ENCODE measurements around the gene TMEM170A. TPM values are rescaled to one million over a fixed set of nuclear protein-coding genes. Genes with fewer than 3 reads are reported as not detected.
A peak's percentile ranks its signal among the peaks of the same experiment; 100 is the strongest.

Gene TMEM170A
- total RNA-seq, 1 experiment from 2014 or later, result 45.6 TPM

DNA sequence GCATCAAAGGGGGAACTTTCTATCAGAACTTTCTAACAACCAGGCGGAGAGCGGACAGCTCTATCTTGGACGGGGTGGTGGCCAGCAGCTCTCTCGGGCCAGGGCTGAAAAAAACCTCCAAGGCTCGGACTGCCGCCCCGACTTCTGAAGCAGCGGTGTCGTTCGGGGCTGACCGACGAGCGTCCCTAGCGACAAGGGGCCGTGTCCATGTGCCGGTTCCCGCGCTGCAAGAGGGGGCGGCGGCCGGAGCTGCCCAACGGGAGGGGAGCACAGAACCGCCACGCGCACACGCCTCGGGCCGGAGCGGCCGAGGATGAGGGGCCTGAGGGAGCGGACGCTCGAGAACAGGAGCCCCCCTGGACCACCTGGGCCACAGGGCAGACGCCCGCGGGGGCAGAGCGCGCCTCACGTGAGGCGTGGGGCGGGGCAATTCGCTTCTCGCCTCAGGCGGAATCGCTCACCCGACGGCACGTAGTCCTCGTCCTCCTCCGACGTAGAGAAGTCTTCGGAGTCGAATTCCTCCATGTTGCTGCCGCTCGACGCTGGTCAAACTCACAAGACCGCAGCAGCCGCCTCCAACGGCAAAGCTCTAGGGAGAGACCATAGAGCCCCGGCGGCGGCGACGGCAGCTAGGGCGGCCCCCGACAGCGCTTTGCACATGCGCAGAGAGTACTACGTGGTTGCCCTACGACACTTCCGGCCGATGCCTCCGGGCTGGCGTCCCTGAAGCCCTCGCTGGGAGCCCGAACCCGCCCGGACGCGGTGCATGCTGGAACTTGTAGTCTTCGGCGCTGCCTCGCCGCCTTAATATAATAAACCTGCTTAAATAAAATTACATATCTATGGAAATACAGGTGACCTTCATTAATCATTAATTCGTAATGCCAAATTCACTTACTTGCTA, 31.4 kb downstream of the TMEM170A start, which contains the start of gene CFDP1 (continued):
- TF ChIP-seq ATF1 (CRISPR knock-in tag; IDR thresholded peaks at IDR 0.05) (peak; percentile 83), GTF2I (CRISPR knock-in tag; conservative IDR thresholded peaks at IDR 0.05) (no peak), FOXK1 (CRISPR knock-in tag; IDR thresholded peaks at IDR 0.05) (peak; percentile 79), JUN (CRISPR knock-in tag; IDR thresholded peaks at IDR 0.05) (peak; percentile 55; the same call in 1 of the 2 replicates), ZNF263 (CRISPR knock-in tag; IDR thresholded peaks at IDR 0.05; ENCODE audit: low read depth) (no peak; the same call in 1 of the 2 replicates), MYBL2 (CRISPR knock-in tag; IDR thresholded peaks at IDR 0.05) (peak; percentile 64; the same call in 1 of the 2 replicates), CBFB (CRISPR knock-in tag; IDR thresholded peaks at IDR 0.05; ENCODE audit: low read depth) (peak; percentile 82; the same call in 1 of the 2 replicates), ZNF671 (CRISPR knock-in tag; IDR thresholded peaks at IDR 0.05) (no peak), RORB (CRISPR knock-in tag; IDR thresholded peaks at IDR 0.05) (no peak), NFE2L1 (CRISPR knock-in tag; IDR thresholded peaks at IDR 0.05) (peak; percentile 79; the same call in 1 of the 2 replicates), IRF2 (CRISPR knock-in tag; IDR thresholded peaks at IDR 0.05; ENCODE audit: borderline replicate concordance, low read depth) (no peak), NR3C1 (CRISPR knock-in tag; conservative IDR thresholded peaks at IDR 0.05; ENCODE audit: low read depth) (peak; percentile 69; the same call in 1 of the 2 replicates), EMX1 (CRISPR knock-in tag; IDR thresholded peaks at IDR 0.05) (no peak), TEAD4 (CRISPR knock-in tag; IDR thresholded peaks at IDR 0.05) (peak; percentile 55; the same call in 1 of the 2 replicates), FOXJ3 (CRISPR knock-in tag; IDR thresholded peaks at IDR 0.05; ENCODE audit: borderline replicate concordance) (no peak), SP1 (CRISPR knock-in tag; conservative IDR thresholded peaks at IDR 0.05) (peak; percentile 61)
- TF ChIP-seq, protein P1, sequence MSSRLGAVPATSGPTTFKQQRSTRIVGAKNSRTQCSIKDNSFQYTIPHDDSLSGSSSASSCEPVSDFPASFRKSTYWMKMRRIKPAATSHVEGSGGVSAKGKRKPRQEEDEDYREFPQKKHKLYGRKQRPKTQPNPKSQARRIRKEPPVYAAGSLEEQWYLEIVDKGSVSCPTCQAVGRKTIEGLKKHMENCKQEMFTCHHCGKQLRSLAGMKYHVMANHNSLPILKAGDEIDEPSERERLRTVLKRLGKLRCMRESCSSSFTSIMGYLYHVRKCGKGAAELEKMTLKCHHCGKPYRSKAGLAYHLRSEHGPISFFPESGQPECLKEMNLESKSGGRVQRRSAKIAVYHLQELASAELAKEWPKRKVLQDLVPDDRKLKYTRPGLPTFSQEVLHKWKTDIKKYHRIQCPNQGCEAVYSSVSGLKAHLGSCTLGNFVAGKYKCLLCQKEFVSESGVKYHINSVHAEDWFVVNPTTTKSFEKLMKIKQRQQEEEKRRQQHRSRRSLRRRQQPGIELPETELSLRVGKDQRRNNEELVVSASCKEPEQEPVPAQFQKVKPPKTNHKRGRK (CRISPR knock-in tag; IDR thresholded peaks at IDR 0.05; ENCODE audit: borderline replicate concordance), result no peak
- TF ChIP-seq, protein P2, sequence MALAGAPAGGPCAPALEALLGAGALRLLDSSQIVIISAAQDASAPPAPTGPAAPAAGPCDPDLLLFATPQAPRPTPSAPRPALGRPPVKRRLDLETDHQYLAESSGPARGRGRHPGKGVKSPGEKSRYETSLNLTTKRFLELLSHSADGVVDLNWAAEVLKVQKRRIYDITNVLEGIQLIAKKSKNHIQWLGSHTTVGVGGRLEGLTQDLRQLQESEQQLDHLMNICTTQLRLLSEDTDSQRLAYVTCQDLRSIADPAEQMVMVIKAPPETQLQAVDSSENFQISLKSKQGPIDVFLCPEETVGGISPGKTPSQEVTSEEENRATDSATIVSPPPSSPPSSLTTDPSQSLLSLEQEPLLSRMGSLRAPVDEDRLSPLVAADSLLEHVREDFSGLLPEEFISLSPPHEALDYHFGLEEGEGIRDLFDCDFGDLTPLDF (CRISPR knock-in tag; IDR thresholded peaks at IDR 0.05), result peak; percentile 93; the same call in 1 of the 2 replicates
- TF ChIP-seq, protein P3, sequence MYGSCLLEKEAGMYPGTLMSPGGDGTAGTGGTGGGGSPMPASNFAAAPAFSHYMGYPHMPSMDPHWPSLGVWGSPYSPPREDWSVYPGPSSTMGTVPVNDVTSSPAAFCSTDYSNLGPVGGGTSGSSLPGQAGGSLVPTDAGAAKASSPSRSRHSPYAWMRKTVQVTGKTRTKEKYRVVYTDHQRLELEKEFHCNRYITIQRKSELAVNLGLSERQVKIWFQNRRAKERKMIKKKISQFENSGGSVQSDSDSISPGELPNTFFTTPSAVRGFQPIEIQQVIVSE (CRISPR knock-in tag; IDR thresholded peaks at IDR 0.05; ENCODE audit: borderline replicate concordance), result no peak
- TF ChIP-seq, protein P4, sequence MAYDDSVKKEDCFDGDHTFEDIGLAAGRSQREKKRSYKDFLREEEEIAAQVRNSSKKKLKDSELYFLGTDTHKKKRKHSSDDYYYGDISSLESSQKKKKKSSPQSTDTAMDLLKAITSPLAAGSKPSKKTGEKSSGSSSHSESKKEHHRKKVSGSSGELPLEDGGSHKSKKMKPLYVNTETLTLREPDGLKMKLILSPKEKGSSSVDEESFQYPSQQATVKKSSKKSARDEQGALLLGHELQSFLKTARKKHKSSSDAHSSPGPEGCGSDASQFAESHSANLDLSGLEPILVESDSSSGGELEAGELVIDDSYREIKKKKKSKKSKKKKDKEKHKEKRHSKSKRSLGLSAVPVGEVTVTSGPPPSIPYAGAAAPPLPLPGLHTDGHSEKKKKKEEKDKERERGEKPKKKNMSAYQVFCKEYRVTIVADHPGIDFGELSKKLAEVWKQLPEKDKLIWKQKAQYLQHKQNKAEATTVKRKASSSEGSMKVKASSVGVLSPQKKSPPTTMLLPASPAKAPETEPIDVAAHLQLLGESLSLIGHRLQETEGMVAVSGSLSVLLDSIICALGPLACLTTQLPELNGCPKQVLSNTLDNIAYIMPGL (CRISPR knock-in tag; IDR thresholded peaks at IDR 0.05), result peak; percentile 54; the same call in 1 of the 2 replicates
- TF ChIP-seq, protein P5, sequence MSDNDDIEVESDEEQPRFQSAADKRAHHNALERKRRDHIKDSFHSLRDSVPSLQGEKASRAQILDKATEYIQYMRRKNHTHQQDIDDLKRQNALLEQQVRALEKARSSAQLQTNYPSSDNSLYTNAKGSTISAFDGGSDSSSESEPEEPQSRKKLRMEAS (CRISPR knock-in tag; IDR thresholded peaks at IDR 0.05), result peak; percentile 99
- TF ChIP-seq, protein P6, sequence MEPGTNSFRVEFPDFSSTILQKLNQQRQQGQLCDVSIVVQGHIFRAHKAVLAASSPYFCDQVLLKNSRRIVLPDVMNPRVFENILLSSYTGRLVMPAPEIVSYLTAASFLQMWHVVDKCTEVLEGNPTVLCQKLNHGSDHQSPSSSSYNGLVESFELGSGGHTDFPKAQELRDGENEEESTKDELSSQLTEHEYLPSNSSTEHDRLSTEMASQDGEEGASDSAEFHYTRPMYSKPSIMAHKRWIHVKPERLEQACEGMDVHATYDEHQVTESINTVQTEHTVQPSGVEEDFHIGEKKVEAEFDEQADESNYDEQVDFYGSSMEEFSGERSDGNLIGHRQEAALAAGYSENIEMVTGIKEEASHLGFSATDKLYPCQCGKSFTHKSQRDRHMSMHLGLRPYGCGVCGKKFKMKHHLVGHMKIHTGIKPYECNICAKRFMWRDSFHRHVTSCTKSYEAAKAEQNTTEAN (CRISPR knock-in tag; IDR thresholded peaks at IDR 0.05), result peak; percentile 79
- TF ChIP-seq, protein P7, sequence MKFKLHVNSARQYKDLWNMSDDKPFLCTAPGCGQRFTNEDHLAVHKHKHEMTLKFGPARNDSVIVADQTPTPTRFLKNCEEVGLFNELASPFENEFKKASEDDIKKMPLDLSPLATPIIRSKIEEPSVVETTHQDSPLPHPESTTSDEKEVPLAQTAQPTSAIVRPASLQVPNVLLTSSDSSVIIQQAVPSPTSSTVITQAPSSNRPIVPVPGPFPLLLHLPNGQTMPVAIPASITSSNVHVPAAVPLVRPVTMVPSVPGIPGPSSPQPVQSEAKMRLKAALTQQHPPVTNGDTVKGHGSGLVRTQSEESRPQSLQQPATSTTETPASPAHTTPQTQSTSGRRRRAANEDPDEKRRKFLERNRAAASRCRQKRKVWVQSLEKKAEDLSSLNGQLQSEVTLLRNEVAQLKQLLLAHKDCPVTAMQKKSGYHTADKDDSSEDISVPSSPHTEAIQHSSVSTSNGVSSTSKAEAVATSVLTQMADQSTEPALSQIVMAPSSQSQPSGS (CRISPR knock-in tag; IDR thresholded peaks at IDR 0.05; ENCODE audit: borderline replicate concordance, low read depth), result no peak
- TF ChIP-seq, protein P8, sequence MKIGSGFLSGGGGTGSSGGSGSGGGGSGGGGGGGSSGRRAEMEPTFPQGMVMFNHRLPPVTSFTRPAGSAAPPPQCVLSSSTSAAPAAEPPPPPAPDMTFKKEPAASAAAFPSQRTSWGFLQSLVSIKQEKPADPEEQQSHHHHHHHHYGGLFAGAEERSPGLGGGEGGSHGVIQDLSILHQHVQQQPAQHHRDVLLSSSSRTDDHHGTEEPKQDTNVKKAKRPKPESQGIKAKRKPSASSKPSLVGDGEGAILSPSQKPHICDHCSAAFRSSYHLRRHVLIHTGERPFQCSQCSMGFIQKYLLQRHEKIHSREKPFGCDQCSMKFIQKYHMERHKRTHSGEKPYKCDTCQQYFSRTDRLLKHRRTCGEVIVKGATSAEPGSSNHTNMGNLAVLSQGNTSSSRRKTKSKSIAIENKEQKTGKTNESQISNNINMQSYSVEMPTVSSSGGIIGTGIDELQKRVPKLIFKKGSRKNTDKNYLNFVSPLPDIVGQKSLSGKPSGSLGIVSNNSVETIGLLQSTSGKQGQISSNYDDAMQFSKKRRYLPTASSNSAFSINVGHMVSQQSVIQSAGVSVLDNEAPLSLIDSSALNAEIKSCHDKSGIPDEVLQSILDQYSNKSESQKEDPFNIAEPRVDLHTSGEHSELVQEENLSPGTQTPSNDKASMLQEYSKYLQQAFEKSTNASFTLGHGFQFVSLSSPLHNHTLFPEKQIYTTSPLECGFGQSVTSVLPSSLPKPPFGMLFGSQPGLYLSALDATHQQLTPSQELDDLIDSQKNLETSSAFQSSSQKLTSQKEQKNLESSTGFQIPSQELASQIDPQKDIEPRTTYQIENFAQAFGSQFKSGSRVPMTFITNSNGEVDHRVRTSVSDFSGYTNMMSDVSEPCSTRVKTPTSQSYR (CRISPR knock-in tag; IDR thresholded peaks at IDR 0.05), result peak; percentile 85; the same call in 1 of the 2 replicates
- TF ChIP-seq, protein P9, sequence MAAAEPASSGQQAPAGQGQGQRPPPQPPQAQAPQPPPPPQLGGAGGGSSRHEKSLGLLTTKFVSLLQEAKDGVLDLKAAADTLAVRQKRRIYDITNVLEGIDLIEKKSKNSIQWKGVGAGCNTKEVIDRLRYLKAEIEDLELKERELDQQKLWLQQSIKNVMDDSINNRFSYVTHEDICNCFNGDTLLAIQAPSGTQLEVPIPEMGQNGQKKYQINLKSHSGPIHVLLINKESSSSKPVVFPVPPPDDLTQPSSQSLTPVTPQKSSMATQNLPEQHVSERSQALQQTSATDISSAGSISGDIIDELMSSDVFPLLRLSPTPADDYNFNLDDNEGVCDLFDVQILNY (CRISPR knock-in tag; IDR thresholded peaks at IDR 0.05), result peak; percentile 97
- TF ChIP-seq, protein P10, sequence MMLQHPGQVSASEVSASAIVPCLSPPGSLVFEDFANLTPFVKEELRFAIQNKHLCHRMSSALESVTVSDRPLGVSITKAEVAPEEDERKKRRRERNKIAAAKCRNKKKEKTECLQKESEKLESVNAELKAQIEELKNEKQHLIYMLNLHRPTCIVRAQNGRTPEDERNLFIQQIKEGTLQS (CRISPR knock-in tag; conservative IDR thresholded peaks at IDR 0.05), result no peak

All from WTC11 (cell line).